Measurements from ENCODE around the gene DDI2. TPM values are rescaled to one million over a fixed set of nuclear protein-coding genes. Genes with fewer than 3 reads are reported as not detected.

The DDI2 gene
- polyA plus RNA-seq, 1 donor from 2014 or later, result 6.5 TPM

DNA sequence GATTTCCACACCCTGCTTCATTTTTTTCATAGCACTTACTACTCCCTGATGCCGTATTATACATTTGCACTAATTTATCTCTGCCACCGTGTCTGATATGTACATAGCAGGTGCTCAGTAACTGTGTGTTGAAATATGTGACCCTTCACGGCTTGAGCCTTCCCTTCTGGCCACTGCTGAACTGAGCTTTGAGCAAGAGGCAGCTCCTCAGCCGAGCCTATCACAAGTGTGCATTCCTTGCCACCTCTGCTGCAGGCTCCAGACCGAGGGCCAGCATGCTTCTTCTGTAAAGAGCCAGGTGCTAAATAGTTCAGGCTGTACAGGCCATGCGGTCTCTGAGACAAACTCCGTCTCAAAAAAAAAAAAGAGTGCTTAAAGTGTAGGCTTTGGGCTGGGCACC is 89.5 kb downstream of the DDI2 start:
- Mint-ChIP-seq H3K9me3 (no peaks in the 10 kb centered on the region), H3K4me1 (peaks cover 5 to 21% (median 18%) of the 10 kb centered on the region in 3 donors), H3K36me3 (peaks cover 4% of the 10 kb centered on the region), H3K27ac (peak overlapping the region in 1 of 3 donors; percentile 26), H3K27me3 (no peaks in the 10 kb centered on the region), H3K4me3 (no peak overlapping the region)

GRCh38 chr1:15707239-15707925 is 90.1 kb downstream of the DDI2 start:
- H3K4me3 Mint-ChIP-seq, result no peak overlapping the region
- H3K36me3 Mint-ChIP-seq, result peaks cover 4% of the 10 kb centered on the region
- peak overlapping the region in 2 of 3 donors; percentile 47 to 63 for H3K27ac Mint-ChIP-seq
- H3K9me3 Mint-ChIP-seq, result no peaks in the 10 kb centered on the region
- peaks cover 5 to 22% (median 17%) of the 10 kb centered on the region in 3 donors for H3K4me1 Mint-ChIP-seq
- H3K27me3 Mint-ChIP-seq, result no peaks in the 10 kb centered on the region

DNA sequence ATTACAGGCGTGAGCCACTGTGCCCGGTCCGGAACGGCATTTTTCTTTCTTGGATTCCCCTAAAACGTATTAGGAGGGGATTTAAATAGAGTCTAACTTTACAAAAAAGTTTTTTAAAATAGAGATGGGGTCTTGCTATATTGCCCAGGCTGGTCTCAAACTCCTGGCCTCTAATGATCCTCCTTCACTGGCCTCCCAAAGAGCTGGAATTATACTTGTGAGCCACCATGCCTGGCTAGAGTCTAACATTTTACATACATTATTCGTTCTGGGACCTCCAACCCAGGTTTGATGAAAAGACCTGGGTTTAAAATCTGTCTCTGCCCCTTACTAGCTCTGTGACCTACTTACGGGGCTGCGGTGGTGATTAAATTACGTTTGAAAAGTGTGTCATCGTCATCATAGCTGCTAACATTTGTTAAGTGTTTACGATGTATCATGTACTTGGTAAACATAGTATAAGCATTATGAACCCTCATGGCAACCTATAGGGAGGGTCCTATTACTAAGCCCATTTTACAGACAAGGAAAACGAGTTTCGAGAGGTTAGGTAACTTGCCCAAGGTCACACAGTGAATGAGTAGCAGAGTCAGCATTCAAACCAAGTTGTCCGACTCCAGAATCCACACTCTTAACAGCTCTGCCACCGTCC is 91.4 kb downstream of the DDI2 start:
- Mint-ChIP-seq H3K4me1 (peaks cover under 1 to 20% (median 10%) of the 10 kb centered on the region in 3 donors), H3K36me3 (peaks cover 4% of the 10 kb centered on the region), H3K4me3 (no peak overlapping the region), H3K9me3 (no peaks in the 10 kb centered on the region), H3K27me3 (no peaks in the 10 kb centered on the region), H3K27ac (no peak overlapping the region)

DNA sequence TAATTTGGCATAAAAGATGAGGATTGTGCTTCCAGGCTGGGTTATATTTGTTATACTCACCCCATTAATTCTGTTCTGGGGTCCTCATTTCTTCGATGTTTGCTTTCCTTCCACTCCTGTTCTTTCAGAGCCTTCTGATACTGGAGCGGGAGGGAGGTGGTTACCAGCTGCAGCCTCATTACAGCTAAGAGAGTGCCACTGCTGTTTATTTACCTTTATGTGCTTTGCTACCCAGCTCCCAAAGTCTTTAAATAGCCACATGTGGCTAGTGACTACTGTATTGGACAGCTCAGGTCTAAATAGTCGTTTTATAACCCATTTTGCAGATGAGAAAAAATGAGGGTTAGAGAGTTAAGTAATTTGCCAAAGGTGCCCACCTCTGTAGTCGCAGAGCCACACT is 92.0 kb downstream of the DDI2 start:
- Mint-ChIP-seq H3K27ac (peak overlapping the region in 1 of 3 donors; percentile 84), H3K36me3 (peaks cover 4% of the 10 kb centered on the region), H3K4me1 (peaks cover 0 to 16% (median 8%) of the 10 kb centered on the region in 3 donors), H3K27me3 (no peaks in the 10 kb centered on the region), H3K9me3 (no peaks in the 10 kb centered on the region), H3K4me3 (no peak overlapping the region)

GRCh38 chr1:15712168-15712567 is 94.9 kb downstream of the DDI2 start:
- Mint-ChIP-seq H3K9me3 (no peaks in the 10 kb centered on the region), H3K27ac (no peak overlapping the region)

DNA sequence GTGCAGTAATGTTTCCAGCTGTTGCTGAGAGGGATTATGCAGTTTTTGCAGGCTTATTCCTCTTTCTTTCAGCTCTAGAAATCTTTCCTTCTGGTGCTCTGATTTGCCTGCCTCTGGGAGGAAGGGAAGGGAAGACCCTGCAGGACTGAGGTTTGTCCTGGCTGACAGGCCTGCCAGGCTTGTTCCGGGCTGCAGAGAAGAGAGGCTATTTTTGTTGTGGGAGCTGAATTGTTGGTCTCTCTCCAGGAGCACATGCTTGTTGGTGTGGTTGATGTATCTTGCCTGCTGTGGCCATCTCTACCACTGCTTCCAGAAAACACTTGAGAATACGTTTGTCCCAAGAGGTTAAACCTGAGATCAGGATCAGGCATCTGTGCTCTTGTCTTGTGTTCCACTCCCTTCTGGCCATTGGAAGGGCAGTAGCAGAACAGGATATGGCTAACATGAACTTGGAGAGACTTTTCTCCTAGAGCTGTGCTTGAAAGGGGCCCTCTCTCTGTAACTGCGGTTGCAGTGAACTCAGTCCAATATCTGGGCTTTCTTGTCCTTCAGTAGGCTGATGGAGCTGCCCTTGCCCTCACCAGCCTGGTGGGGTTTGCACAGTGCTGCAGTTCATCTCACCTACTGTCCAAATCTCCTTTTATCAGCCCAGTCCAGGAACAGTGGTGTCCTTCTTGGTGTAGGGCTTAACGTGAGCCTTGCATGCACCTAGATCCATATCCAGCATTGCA is 97.3 kb downstream of the DDI2 start:
- no peaks in the 10 kb centered on the region for H3K36me3 Mint-ChIP-seq
- no peak overlapping the region for H3K4me3 Mint-ChIP-seq
- no peaks in the 10 kb centered on the region for H3K9me3 Mint-ChIP-seq
- peaks cover 0 to 4% (median 2%) of the 10 kb centered on the region in 3 donors for H3K4me1 Mint-ChIP-seq
- H3K27me3 Mint-ChIP-seq, result no peaks in the 10 kb centered on the region
- H3K27ac Mint-ChIP-seq, result no peak overlapping the region

More at GRCh38 chr1:15712168-15712567, 94.9 kb downstream of the DDI2 start:
- Mint-ChIP-seq H3K27me3 (no peaks in the 10 kb centered on the region), H3K4me3 (no peak overlapping the region), H3K36me3 (no peaks in the 10 kb centered on the region), H3K4me1 (peaks cover 0 to 6% (median 4%) of the 10 kb centered on the region in 3 donors)

DNA sequence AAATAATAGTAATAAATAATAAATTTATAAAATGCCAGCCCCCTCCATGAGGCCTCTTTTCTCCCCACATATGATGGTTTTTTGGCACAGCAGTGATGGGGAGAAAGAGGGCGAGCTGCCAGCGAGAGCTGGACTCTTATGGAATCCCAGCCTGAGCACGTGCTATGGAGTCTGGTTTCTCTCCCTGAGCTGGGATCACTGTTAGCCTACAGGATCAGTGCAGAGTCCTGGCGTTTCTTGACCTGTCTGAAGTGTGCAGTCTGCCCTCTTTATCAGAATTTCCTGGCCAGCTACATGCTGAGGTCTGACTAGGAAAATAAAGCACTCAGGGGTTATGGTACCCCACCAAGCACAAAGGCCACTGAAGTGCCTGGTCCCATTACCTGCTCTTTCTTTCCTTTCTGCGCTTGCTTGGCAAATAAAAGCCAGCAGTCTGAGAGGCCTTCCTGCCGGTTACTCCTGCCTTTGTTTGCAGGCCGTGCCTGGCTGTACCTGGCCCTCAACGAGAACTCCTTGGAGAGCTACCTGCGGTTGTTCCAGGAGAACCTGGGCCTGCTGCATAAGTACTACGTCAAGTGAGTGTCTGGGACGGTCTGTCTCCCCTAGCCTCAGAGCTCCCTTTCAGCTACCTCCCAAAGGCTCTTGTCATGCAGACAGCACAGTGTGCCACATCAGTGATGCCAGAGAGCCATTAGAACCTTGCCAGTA is 100.3 kb downstream of the DDI2 start:
- no peaks in the 10 kb centered on the region for H3K36me3 Mint-ChIP-seq
- no peak overlapping the region for H3K27ac Mint-ChIP-seq

DNA sequence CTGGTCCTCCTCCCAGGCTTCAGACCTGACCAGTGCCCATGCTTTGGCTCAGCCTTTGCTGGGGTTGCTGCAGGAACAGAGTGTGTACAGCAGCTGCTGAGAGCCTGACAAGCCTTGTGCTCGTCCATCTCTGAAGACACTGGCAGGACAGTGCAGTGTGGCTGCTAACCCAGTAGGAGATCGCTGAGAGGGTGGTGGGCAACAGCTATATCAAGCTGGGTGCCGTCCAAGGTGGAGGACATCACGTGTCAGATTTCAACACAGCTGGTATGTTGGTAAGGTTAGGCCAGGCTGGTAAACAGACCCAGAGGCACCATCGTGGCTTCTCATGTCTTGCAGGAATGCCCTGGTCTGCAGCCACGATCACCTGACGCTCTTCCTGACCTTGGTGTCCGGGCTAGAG is 100.9 kb downstream of the DDI2 start:
- Mint-ChIP-seq H3K36me3 (no peaks in the 10 kb centered on the region), H3K27ac (no peak overlapping the region), H3K4me3 (no peak overlapping the region), H3K9me3 (no peaks in the 10 kb centered on the region), H3K27me3 (no peaks in the 10 kb centered on the region), H3K4me1 (no peaks in the 10 kb centered on the region)

More for the DNA sequence above, 100.3 kb downstream of the DDI2 start:
- Mint-ChIP-seq H3K4me1 (no peaks in the 10 kb centered on the region), H3K27me3 (no peaks in the 10 kb centered on the region), H3K4me3 (no peak overlapping the region), H3K9me3 (no peaks in the 10 kb centered on the region)

Other genes starting within 250 kb of the DDI2 start
- 81.8 TPM for gene EFHD2, start 207.6 kb upstream of the DDI2 start, polyA plus RNA-seq
- gene CTRC, start 179.0 kb upstream of the DDI2 start, polyA plus RNA-seq, result not detected
- not detected for gene CELA2A, start 160.7 kb upstream of the DDI2 start, polyA plus RNA-seq
- gene CELA2B, start 141.4 kb upstream of the DDI2 start, polyA plus RNA-seq, result not detected
- 16.9 TPM for gene CASP9, start 93.2 kb upstream of the DDI2 start, polyA plus RNA-seq
- gene DNAJC16, start 90.6 kb upstream of the DDI2 start, polyA plus RNA-seq, result 9.9 TPM
- gene AGMAT, start 32.4 kb upstream of the DDI2 start, polyA plus RNA-seq, result 11.8 TPM
- gene PLEKHM2, start 66.9 kb downstream of the DDI2 start, polyA plus RNA-seq, result 8.2 TPM
- not detected for gene SLC25A34, start 118.8 kb downstream of the DDI2 start, polyA plus RNA-seq
- gene TMEM82, start 125.0 kb downstream of the DDI2 start, polyA plus RNA-seq, result not detected
- gene FBLIM1, start 141.3 kb downstream of the DDI2 start, polyA plus RNA-seq, result not detected
- 1.3 TPM for gene UQCRHL, start 190.2 kb downstream of the DDI2 start, polyA plus RNA-seq
- gene SPEN, start 230.2 kb downstream of the DDI2 start, polyA plus RNA-seq, result 43.2 TPM

All from IgD-negative memory B cell (primary cell).